Stimulated activated naive CD8-positive, alpha-beta T cell treated with anti-CD3 and anti-CD28 coated beads, Interleukin-15, Interleukin-2, amounts not matched to agents 100 U/mL and 50 U/mL, for 24 hours (primary cell): ENCODE measurements around the gene CDH4.
"Not testable (repeated sequence)": the region's sequence is repeated elsewhere in the genome, so short reads cannot be mapped to it uniquely, and the experiment has no call there.

Source experiments
- ATAC-seq: fragments of 150-1000 bp; cut with Tn5 transposase; one replicate; pipeline ENCODE4 v1.10.0; 2021
- DNase-seq: peaks from one replicate; pipeline ENCODE4 v3.0.0; 2021

Gene CDH4

GRCh38 chr20:61459705-61460104 is 207.6 kb downstream of the CDH4 start:
- DNase-seq (no peak), ATAC-seq (no peak)

DNA sequence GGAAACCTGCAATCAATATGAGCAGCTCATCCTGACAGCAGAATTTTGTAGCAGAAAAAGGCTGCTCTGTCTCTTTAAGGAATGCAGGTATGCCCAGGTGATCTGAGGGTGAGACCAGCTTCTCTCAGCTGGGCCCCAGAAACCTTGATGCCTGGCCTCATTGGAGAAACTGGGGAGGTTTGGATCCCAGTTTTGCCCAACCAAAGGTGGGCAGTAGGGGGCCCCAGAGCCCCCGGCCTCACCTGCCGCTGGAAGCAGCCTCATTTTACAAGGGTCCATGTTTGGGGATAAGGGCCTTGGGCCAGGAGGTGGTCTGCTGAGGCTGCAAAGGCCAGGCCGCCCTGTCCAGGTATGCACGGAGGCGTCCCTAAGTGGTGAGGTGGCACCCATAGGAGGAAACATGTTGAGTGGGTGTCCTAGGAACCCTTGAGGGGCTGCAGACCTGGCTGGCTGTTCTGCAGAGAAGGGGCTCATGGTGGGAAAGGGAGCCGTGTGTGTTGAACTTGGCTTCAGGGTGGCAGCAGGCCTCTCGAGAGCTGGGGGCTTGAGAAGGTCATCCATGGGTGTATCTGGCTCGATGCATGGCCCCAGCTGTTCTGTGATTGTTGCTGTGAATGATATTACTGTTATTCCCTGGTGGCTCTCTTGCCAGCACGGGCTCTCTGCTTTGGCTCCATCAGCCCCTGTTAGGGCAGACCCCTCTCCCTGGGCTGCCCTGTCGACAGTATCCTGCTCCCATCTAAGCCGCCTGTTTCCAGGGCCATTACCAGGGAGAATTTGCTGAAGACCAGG is 208.4 kb downstream of the CDH4 start:
- no peak for DNase-seq
- ATAC-seq = no peak

DNA sequence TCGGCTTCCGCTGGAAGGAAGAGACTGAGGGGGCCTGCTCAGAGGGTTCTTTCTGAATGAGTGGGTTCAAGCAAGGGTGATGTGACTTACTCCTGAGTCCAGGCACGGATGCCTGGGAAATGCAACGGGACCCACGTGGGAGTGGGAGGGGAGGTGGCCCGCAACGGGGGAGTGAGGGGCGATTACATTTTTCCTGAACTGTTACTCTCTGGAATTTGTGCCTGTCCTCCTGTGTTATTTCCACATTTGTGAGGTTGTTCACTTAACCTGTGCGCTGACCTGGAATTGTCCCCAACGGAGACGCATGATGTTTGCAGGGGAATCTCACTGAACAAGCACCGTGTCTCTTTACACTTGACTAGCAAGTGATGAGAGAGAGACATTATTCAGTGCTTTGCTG is 209.4 kb downstream of the CDH4 start:
- ATAC-seq = no peak
- DNase-seq = no peak

- DNase-seq (no peak), ATAC-seq (no peak)
Measured at GRCh38 chr20:61464307-61465303, 212.5 kb downstream of the CDH4 start.

- ATAC-seq = no peak
- DNase-seq = no peak
Measured at GRCh38 chr20:61475729-61476128, 223.7 kb downstream of the CDH4 start.

GRCh38 chr20:61476956-61477355 is 224.9 kb downstream of the CDH4 start:
- DNase-seq (no peak), ATAC-seq (no peak)

DNA sequence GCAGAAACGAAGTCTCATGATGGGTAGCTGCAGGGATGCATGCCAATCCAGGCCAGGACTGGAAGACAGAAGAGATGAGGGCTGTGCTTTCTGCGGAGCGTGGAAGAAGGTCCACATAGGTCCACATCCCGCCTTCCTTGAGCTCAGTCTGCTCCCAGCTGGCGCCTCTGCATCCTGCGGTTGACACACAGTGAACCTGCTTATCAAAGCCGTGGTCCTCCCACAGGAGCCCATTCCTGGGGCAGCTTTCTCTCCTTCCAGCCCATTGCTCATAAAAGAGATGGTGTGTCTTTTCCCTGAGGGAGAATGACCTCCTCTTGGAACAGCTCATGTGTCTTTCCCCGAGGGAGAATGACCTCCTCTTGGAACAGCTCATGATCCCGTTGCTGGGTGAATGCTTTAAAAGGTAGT is 225.4 kb downstream of the CDH4 start:
- ATAC-seq = no peak
- no peak for DNase-seq

- DNase-seq = no peak
- no peak for ATAC-seq
Measured at GRCh38 chr20:61478094-61478493, 226.0 kb downstream of the CDH4 start.

DNA sequence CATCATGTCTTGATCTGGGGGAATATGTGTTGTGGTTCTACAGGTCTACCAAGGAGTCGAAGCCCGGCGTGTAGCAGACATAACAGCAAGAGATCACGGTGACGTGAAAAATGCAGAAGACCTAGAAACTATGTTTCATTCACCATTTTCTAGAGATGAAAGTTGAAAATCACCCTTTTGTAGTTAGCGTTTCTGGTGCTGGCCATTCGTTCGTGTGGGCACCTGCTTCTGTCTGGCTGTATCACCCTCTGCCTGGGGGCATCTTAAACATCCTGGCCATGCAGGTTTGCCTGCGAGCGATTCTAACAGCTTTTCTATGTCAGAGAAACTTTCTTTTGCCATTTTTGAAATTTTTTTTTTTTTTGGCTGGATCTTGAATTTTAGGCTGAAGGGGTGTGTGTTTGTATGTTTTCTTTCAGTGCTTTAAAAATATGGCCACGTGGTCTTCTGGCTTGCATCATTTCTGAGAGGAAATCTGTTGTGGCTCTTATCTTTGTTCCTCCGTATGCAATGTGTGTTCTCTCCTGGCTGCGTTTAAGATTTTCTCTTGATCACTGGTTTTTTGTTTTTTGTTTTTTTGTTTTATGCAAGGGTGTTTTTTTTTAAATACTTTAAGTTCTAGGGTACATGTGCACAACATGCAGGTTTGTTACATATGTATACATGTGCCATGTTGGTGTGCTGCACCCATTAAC is 226.7 kb downstream of the CDH4 start:
- no peak for ATAC-seq
- no peak for DNase-seq

DNA sequence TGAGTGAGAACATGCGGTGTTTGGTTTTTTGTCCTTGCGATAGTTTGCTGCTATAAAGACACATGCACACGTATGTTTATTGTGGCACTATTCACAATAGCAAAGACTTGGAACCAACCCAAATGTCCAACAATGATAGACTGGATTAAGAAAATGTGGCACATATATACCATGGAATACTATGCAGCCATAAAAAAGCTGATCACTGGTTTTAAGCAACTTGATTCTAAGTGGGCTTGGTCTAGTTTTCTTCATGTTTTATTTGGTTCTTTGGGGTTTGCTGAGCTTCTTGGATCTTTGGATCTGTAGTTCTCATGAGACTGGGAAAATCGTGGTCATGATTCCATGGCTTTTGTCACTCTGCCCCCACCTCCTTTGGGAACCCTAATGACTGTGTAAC is 227.4 kb downstream of the CDH4 start:
- ATAC-seq, DNase-seq: not testable (repeated sequence)

DNA sequence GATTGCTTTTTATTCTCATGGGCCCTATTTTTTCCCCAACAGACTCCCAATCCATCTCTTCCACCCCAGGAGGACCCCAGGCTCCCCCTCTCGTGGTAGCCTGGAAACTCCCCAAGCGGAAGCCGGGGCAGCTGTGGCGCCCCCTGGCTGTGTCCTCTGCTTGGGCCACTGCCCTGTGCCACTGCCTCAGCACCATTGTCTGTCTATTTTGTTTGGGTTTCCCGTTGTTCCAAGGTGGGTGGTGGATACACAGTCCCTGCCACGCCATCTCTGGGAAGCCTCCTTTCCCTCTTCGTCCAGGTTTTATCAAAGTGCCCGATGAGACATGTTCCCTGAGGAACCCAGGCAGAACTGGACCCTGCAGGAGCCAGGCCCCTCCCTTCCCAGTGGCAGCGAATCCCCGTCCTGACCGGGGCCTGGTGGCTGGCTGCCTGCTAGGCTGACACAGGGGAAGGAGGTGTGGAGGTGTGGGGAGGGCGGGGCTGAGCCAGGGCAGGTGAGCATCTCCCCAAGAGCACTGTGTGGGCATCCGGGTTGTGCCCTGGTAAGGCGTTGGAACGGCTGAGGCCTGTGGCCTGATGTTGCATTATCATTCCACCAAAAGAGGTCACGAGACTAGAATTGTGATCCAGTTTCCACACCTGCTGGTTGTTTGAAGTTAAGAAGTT is 228.2 kb downstream of the CDH4 start:
- no peak for ATAC-seq
- DNase-seq = no peak

- DNase-seq (no peak), ATAC-seq (no peak)
Measured at GRCh38 chr20:61482056-61482887, 230.2 kb downstream of the CDH4 start.

GRCh38 chr20:61482901-61483300 is 230.8 kb downstream of the CDH4 start:
- DNase-seq (no peak), ATAC-seq (no peak)

DNA sequence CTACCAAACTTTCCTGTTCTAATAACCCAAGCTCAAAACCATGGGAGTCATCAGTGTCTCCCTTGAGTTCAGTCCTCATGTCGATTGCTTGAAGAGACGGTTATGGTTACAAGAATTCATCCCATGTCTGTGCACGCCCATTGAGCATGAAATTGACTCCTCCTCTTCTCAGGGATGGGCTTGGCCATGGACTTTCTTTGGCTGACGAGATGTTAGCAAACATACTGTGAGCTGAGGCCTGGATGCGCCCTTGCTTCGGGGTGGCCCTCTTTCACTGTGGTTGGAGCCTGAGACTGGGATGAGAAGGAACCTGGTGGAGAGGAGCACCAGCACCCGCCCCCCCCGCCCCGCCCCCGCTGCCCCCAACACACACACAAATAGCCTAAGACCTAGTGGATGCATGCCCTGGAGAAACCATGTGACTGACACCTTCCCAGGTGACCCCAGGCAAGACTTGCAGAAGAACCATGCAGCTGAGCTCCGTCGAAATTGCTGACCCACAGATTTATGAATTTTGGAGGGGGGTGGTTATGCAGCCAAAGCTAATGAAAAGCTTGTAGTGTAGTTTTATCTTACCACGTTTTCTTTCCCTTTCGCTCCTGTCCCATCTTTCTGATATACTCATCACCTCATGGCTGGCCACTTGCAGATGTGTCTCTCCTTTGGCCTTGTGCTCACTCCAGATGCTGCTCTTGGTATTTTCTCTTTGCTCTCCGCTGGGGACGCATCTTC is 231.4 kb downstream of the CDH4 start:
- DNase-seq = no peak
- no peak for ATAC-seq

DNA sequence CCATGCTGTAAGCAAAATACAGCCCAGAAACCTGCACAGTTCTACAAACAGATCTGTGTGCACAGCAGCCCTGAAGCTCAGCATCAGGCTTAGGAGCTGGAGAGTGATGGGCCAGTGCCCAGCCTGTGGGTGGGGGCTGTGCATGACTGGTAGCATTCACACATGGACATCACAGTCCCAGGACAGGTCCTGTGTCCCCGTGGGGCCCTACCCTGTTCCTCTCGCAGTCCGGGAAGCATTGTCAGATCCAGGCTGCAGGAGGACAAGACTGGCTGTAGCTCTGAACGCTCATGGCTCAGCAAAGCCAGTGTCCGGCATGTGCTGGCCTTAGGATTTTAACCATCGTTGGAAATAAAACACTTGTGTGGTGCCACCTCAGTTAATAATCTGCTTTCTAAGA is 234.1 kb downstream of the CDH4 start:
- no peak for DNase-seq
- no peak for ATAC-seq

DNA sequence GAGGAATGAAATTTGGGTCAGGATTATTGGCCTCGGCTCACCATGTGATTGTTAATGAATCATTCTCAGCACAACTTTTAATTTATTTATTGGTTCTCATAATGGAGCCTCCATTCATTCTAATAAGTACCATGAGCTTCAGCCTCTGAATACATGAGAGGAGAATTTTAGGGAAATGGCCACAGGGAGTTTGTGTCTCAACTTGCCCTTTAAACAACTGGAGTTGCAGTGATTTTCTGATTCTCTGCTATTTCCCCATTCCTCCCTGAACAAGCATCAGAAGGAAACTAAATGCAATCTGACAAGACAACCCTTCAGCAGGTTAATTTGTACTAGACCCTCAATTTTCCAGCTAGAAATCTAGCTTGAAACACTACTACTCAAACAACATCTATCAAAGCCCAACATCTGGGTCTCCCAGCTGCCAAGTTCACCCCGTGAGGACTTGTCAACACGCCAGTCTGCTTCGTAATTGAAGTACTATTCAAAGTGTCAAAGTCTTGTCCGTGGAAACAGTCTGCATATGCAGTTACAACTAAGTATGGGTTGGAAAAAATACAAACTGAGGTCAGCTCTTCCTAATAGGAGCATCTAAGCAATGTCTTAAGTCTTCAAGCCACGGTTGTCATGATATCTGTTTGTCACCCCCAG is 235.4 kb downstream of the CDH4 start:
- ATAC-seq (no peak), DNase-seq (no peak)

- ATAC-seq = no peak
Measured at GRCh38 chr20:61487997-61488371, 235.9 kb downstream of the CDH4 start.

DNA sequence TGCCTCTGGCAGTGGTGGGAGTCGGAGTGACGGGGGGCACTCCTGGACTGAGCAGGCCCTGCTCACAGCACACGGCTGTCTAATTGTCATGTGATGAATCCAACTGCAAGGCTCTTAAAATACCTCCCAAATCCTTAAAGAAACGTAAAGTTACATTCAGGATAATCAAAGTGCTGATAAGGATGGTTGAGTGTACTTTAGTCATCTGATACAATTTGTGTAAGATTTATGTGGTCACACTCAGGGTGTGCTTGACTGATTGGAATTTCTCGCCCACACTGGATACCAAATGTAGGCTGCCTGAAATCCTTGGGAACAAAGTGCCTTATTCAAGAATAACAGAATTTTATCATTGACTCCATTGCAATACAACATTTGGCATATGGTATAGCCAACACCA is 238.7 kb downstream of the CDH4 start:
- DNase-seq (no peak), ATAC-seq (no peak)

More at GRCh38 chr20:61487997-61488371, 235.9 kb downstream of the CDH4 start:
- no peak for DNase-seq

DNA sequence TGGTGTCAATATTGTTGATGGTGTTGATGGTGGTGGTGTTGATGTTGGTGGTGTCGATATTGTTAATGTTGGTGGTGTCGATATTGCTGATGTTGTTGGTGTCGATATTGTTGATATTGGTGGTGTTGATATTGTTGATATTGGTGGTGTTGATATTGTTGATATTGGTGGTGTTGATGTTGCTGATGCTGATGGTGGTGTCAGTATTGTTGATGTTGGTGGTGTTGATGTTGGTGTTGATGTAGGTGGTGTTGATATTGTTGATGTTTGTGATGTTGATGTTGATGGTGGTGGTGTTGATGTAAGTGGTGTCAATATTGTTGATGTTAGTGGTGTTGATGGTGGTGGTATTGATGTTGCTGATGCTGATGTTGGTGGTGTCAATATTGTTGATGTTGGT is 240.0 kb downstream of the CDH4 start:
- ATAC-seq (no peak), DNase-seq (no peak)

DNA sequence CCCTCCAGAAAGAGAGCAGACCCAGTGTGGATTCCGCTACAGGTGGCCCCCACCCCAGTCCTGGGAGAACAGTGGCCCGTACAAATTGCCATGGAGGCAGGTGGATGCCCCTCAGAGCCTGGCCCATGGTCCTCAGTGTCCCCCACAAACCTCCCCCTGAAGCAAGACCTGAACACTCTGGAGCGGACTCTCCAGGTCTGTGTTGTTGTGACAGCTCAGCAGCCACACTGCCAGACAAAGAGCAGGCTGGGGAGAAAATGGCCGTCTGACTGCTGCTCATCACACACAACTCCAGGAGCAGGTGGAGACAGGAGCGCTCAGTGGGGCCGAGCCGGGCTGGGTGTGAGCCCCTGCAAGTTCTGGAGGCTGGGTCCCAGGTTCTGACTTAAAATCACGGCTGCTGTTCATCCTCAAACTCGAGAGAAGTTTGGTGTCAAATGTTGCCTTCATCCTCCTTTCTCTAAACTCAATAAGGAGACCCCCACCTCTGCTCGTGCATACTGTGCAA is 241.8 kb downstream of the CDH4 start:
- no peak for ATAC-seq
- DNase-seq = no peak
